Measurements from ENCODE around the gene GSE1. TPM values are rescaled to one million over a fixed set of nuclear protein-coding genes. Genes with fewer than 3 reads are reported as not detected.

Gene GSE1
- total RNA-seq, 1 experiment from 2014 or later, result 90.2 TPM

- CTCF ChIA-PET, result no interaction called here
Observed at GRCh38 chr16:85607796-85608514, 5.2 kb upstream of the GSE1 start.

GRCh38 chr16:85608515-85608885 lies 4.6 kb upstream of the GSE1 start:
- Histone ChIP-seq H3K27me3 (ENCODE audit: insufficient read depth, low read length) (no peaks in the 10 kb centered on the region), H3K4me3 (replicated peaks in 1 of 2; ENCODE audit: low read depth in 1 of 2, low read length in 2 of 2) (no peak overlapping the region), H3K27ac (ENCODE audit: low read depth, low read length) (no peak overlapping the region), H3K9me2 (ENCODE audit: insufficient read depth) (no peaks in the 10 kb centered on the region), H3K4me1 (ENCODE audit: control insufficient read depth in 1 of 2, insufficient read depth in 2 of 2, low read length in 2 of 2) (peaks cover 14 to 36% of the 10 kb centered on the region in 2 experiments), H3K4me2 (ENCODE audit: low read length) (no peak overlapping the region), H3K79me2 (ENCODE audit: insufficient read depth, low read length) (no peaks in the 10 kb centered on the region; the same call in 1 of the 2 replicates), H3K9ac (ENCODE audit: low read length) (no peak overlapping the region), H3K36me3 (ENCODE audit: control insufficient read depth in 1 of 2, insufficient read depth in 2 of 2, low read length in 2 of 2) (no peaks in the 10 kb centered on the region), H3K9me3 (ENCODE audit: control insufficient read depth in 1 of 2, insufficient read depth in 1 of 2, low read depth in 1 of 2, low read length in 2 of 2) (no peaks in the 10 kb centered on the region), H2AFZ (ENCODE audit: low read depth, low read length, poor library complexity, severe bottlenecking) (no peak overlapping the region), H4K20me1 (ENCODE audit: insufficient read depth) (no peaks in the 10 kb centered on the region)
- ATAC-seq, result no peak
- no peak for DNase-seq (ENCODE audit: low read depth, low spot score)
- TF ChIP-seq TCF7L2 (IDR thresholded peaks at IDR 0.05; ENCODE audit: borderline replicate concordance, extremely low read depth, insufficient read depth, insufficient read length) (no peak), SIN3A (IDR thresholded peaks at IDR 0.05; ENCODE audit: low read depth) (no peak), ZNF274 (IDR thresholded peaks at IDR 0.05; ENCODE audit: low read depth, low read length) (no peak), SP1 (IDR thresholded peaks at IDR 0.05; ENCODE audit: low read depth) (no peak), YY1 (IDR thresholded peaks at IDR 0.05; ENCODE audit: extremely low read depth, insufficient replicate concordance, low read depth, low read length) (no peak), RAD21 (IDR thresholded peaks at IDR 0.05; ENCODE audit: low read depth) (no peak), ATF3 (IDR thresholded peaks at IDR 0.05) (no peak)
- CTCF ChIA-PET, result interaction anchor here (4.9 kb wide), 1 partner anchor 117 kb away, joined by 30 read pairs; no protein-coding TSS in a partner anchor
- intact Hi-C loops (cut with micrococcal nuclease), result no loop called here
- RAD21 ChIA-PET (ENCODE audit: low non-redundant PET in 1 of 2, low total read pairs in 2 of 2, uncharacterized antibody in 2 of 2, unreplicated experiment in 2 of 2), result interaction anchor here in 1 of 2 experiments (0.8 kb wide), 1 partner anchor 22 kb away, joined by 3 read pairs; no protein-coding TSS in a partner anchor
- no TSS peak for BruUV-seq (replicated peaks)
- POLR2A ChIA-PET, result no interaction called here

More at GRCh38 chr16:85607796-85608514, 5.2 kb upstream of the GSE1 start:
- Histone ChIP-seq H4K20me1 (ENCODE audit: insufficient read depth) (no peaks in the 10 kb centered on the region), H3K4me1 (ENCODE audit: control insufficient read depth in 1 of 2, insufficient read depth in 2 of 2, low read length in 2 of 2) (peaks cover 14 to 33% of the 10 kb centered on the region in 2 experiments), H3K9ac (ENCODE audit: low read length) (no peak overlapping the region), H3K27ac (ENCODE audit: low read depth, low read length) (no peak overlapping the region), H3K79me2 (ENCODE audit: insufficient read depth, low read length) (no peaks in the 10 kb centered on the region; the same call in 1 of the 2 replicates), H3K9me2 (ENCODE audit: insufficient read depth) (no peaks in the 10 kb centered on the region), H3K27me3 (ENCODE audit: insufficient read depth, low read length) (no peaks in the 10 kb centered on the region), H3K4me3 (replicated peaks in 1 of 2; ENCODE audit: low read depth in 1 of 2, low read length in 2 of 2) (no peak overlapping the region), H3K9me3 (ENCODE audit: control insufficient read depth in 1 of 2, insufficient read depth in 1 of 2, low read depth in 1 of 2, low read length in 2 of 2) (no peaks in the 10 kb centered on the region), H2AFZ (ENCODE audit: low read depth, low read length, poor library complexity, severe bottlenecking) (no peak overlapping the region), H3K4me2 (ENCODE audit: low read length) (no peak overlapping the region), H3K36me3 (ENCODE audit: control insufficient read depth in 1 of 2, insufficient read depth in 2 of 2, low read length in 2 of 2) (no peaks in the 10 kb centered on the region)
- no peak for TF ChIP-seq CEBPB (IDR thresholded peaks at IDR 0.05; ENCODE audit: low read depth)
- ATAC-seq (no peak), DNase-seq (ENCODE audit: low read depth, low spot score) (no peak)
- no TSS peak for BruUV-seq (replicated peaks)
- ChIA-PET POLR2A (no interaction called here), RAD21 (ENCODE audit: low non-redundant PET in 1 of 2, low total read pairs in 2 of 2, uncharacterized antibody in 2 of 2, unreplicated experiment in 2 of 2) (interaction anchor here in 1 of 2 experiments (0.8 kb wide), 1 partner anchor 23 kb away, joined by 3 read pairs; no protein-coding TSS in a partner anchor)
- intact Hi-C loops (cut with micrococcal nuclease), result no loop called here
